Measurements from ENCODE around the gene SMIM1. TPM values are rescaled to one million over a fixed set of nuclear protein-coding genes. Genes with fewer than 3 reads are reported as not detected.

SMIM1 gene
- total and polyA plus RNA-seq, 2 of the 4 experiments (the other 2 are of a cell fraction): 0.90 to 3.4 TPM

GRCh38 chr1:3817138-3817740 is 44.7 kb downstream of the SMIM1 start:
- Histone ChIP-seq H3K9ac (ENCODE audit: low read depth, low read length) (no peak overlapping the region), H4K5ac (ENCODE audit: low read depth, low read length) (no peak overlapping the region), H4K8ac (ENCODE audit: low read depth in 2 of 2, low read length in 2 of 2) (no peak overlapping the region), H4K91ac (ENCODE audit: insufficient read depth, low read depth, low read length) (no peak overlapping the region), H2AFZ (replicated peaks; ENCODE audit: low read length, poor library complexity) (no peak overlapping the region), H3K56ac (ENCODE audit: extremely low read depth, insufficient read depth, low read length) (no peak overlapping the region), H3K18ac (ENCODE audit: low read depth, low read length) (no peak overlapping the region), H2AK5ac (ENCODE audit: low read depth, low read length) (no peak overlapping the region), H3K36me3 (ENCODE audit: control insufficient read depth, insufficient read depth, low read length) (peaks cover 27% of the 10 kb centered on the region), H3K23ac (ENCODE audit: low read depth, low read length) (no peak overlapping the region), H2BK20ac (ENCODE audit: low read depth, low read length) (no peak overlapping the region), H3K4ac (ENCODE audit: low read depth, low read length) (no peak overlapping the region), H3K14ac (replicated peaks; ENCODE audit: low read depth, low read length) (no peak overlapping the region), H3K27ac (ENCODE audit: insufficient read depth, low read length) (no peak overlapping the region), H3K9me3 (ENCODE audit: control insufficient read depth, insufficient read depth, low read length) (no peaks in the 10 kb centered on the region), H3K4me3 (ENCODE audit: insufficient read depth, low read depth, low read length) (no peak overlapping the region), H3K9me1 (ENCODE audit: insufficient read depth, low read length) (no peaks in the 10 kb centered on the region), H2BK15ac (ENCODE audit: low read depth, low read length) (no peak overlapping the region), H2AK9ac (replicated peaks; ENCODE audit: low read depth, low read length, poor library complexity) (peak overlapping the region; percentile 40), H2BK5ac (ENCODE audit: low read depth, low read length, poor library complexity, severe bottlenecking) (no peak overlapping the region), H3K27me3 (ENCODE audit: control insufficient read depth, insufficient read depth, low read length) (no peaks in the 10 kb centered on the region), H4K20me1 (ENCODE audit: insufficient read depth, low read length) (no peaks in the 10 kb centered on the region), H3K79me1 (ENCODE audit: low read depth in 1 of 2, low read length in 2 of 2) (no peaks in the 10 kb centered on the region), H3K4me2 (ENCODE audit: low read depth, low read length) (no peak overlapping the region), H2BK120ac (ENCODE audit: low read depth, low read length) (no peak overlapping the region), H3K4me1 (ENCODE audit: control insufficient read depth, insufficient read depth, low read length) (no peaks in the 10 kb centered on the region)
- in situ Hi-C loops (cut with MboI; ENCODE audit: low sequenced_read_pairs): no loop called here
- no peak for DNase-seq
- ChIA-PET POLR2A (ENCODE audit: unreplicated experiment) (no interaction called here), CTCF (no interaction called here)
- intact Hi-C loops (cut with micrococcal nuclease): no loop called here
- TF ChIP-seq CEBPB (IDR thresholded peaks at IDR 0.05; ENCODE audit: low read depth, low read length) (no peak), CTCF (conservative IDR thresholded peaks at IDR 0.05; ENCODE audit: low read depth, low read length) (no peak), RAD21 (IDR thresholded peaks at IDR 0.05; ENCODE audit: low read length) (no peak), MXI1 (IDR thresholded peaks at IDR 0.05; ENCODE audit: borderline replicate concordance, low read depth, low read length) (no peak), BHLHE40 (IDR thresholded peaks at IDR 0.05; ENCODE audit: low read depth, low read length) (no peak), FOS (IDR thresholded peaks at IDR 0.05; ENCODE audit: low read depth, low read length) (no peak), NFE2L2 (IDR thresholded peaks at IDR 0.05; ENCODE audit: low read depth, low read length) (no peak), MAZ (IDR thresholded peaks at IDR 0.05; ENCODE audit: borderline replicate concordance, low read depth, low read length) (no peak), USF2 (IDR thresholded peaks at IDR 0.05; ENCODE audit: low read depth, low read length) (no peak), RFX5 (IDR thresholded peaks at IDR 0.05; ENCODE audit: low read depth, low read length) (no peak), ELK1 (IDR thresholded peaks at IDR 0.05; ENCODE audit: borderline replicate concordance, low read depth, low read length) (no peak), RCOR1 (IDR thresholded peaks at IDR 0.05; ENCODE audit: insufficient replicate concordance, low read length) (no peak), SMC3 (IDR thresholded peaks at IDR 0.05; ENCODE audit: low read depth, low read length) (no peak), MAFK (IDR thresholded peaks at IDR 0.05; ENCODE audit: low read depth, low read length) (no peak), POLR2A (IDR thresholded peaks at IDR 0.05; ENCODE audit: low read depth, low read length) (no peak)
- ATAC-seq (ENCODE audit: low read depth): no peak
- dilution Hi-C loops (cut with HindIII; ENCODE audit: low sequenced_read_pairs, unreplicated experiment): no loop called here
- 98% methylated on average over 6 of the region's 17 CpGs; no CpG with 5 or more reads in 1 of the 2 experiments for WGBS, 2 experiments (ENCODE audit: extremely low coverage in 2 of 2, insufficient read length in 1 of 2)
- BruUV-seq (replicated peaks): no TSS peak
